HG02885 (cell line): Measurements from ENCODE around the gene TLCD5.

Experiments
- ATAC-seq: cut with Tn5 transposase; IDR thresholded peaks from one replicate; pipeline ENCODE4 v1.9.1; 2021; ENCODE audit warnings: mild to moderate bottlenecking; ENCODE audit not compliant: unreplicated experiment, poor library complexity

The TLCD5 gene

DNA sequence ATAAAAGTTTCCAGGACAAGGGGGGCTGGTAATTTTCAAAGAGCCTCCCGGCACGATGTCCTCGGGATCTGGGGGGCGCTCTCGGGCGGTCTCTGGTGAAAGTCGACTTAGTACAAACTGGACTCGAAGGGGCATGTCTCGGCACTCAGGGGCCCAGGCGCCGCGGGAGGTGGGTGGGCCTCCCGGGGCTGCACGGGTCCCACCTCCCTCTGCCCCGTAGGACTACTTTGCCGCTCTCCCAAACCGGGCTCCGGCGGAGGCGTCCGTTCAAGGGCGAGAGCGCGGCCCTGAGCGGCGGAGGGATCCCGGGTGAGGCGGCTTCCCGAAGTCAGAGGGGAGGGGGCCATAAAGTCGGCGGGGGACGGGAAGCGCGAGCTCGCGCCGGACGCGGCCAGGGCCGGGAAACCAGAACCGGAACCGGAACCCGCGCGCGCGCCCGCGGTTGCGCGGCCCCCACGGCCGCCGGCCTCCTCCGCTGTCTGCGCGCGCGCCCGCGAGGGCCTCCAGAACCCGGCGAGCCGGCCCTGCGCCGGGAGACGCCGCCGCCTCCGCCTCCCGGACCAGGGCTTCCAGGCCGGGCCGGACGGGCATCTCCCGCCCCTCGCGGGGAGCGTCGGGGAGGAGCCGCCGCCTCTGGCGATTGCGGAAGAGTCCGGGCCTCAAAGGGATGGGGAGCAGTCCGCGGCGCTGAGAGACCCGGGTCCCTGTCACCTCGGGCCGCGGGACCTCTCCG lies 11.0 kb downstream of the TLCD5 start, which contains the start of gene ARHGEF12:
TSS of gene ARHGEF12 (plus strand) at position 506 of the 733 bp plus-strand sequence. CDS start 831 bp downstream, outside the sequence.
- ATAC-seq: peak; percentile 71

DNA sequence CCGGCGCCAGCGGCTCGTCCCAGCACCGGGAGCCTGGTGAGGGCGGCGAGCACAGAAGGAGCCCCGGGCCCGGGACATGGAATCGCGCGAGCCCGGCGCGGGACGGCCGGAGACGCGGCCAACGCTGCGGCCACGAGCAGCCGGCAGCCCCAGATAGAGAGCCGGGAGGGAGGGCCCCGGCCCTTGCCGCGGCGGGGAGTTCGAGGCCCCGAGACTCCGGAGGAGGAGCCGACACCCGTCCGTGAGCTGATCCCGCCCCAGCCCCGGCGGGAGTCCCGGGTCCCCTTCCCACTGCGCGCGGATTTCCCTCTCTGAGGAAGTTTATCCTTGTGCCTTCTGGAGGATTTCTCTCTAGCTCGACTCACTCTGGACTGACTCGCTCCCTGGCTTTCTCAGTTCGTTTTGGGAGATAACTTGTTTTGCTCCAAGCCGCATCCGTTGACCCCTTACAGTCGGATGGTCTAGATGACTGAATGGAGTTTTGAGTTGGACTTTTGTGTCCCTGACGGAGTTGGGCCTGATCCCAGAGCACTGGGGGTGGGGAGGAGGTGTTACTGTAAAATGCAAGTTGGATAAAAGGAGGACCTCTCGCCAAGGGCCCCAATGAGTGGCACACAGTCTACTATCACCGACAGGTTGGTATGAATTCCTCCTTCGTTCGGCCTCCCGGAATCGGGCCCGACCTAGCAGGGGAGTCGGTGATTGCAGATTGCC lies 11.7 kb downstream of the TLCD5 start:
- peak; percentile 36 for ATAC-seq

DNA sequence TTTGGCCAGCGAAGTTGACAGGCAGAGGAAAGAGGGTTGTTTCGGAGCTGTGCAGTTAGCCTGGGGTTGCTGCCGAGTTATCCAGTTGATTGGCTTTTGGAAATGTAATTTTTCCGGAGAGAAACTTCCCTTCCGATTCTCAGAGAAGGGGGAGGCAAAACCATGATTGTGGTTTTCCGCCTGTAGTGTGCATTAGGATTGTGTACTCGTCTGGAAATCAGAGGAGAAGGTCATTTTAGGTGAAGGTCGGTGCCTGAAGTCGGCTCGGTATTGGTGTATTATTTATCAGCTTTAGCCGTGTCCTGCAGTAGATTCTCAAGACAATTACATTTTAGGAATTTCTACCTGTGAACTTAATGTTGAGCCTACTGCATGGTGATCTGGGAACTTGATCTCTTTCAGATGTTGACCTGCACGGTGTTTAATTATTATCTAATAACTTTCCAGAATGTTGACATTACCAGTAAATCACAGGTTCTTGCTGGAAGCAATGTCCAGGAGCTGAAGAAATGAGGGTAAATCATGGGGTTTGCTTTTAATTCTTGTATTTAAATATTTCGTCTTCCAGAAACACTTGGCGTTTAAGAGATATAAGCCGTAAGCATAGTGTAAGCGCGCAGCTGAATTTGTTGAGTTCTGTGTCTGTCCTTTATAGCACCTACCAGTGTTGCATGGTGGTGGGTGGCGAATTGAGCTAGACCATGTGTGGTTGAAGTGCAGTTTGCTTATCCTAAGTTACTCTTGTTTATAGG lies 12.4 kb downstream of the TLCD5 start:
- no peak for ATAC-seq

DNA sequence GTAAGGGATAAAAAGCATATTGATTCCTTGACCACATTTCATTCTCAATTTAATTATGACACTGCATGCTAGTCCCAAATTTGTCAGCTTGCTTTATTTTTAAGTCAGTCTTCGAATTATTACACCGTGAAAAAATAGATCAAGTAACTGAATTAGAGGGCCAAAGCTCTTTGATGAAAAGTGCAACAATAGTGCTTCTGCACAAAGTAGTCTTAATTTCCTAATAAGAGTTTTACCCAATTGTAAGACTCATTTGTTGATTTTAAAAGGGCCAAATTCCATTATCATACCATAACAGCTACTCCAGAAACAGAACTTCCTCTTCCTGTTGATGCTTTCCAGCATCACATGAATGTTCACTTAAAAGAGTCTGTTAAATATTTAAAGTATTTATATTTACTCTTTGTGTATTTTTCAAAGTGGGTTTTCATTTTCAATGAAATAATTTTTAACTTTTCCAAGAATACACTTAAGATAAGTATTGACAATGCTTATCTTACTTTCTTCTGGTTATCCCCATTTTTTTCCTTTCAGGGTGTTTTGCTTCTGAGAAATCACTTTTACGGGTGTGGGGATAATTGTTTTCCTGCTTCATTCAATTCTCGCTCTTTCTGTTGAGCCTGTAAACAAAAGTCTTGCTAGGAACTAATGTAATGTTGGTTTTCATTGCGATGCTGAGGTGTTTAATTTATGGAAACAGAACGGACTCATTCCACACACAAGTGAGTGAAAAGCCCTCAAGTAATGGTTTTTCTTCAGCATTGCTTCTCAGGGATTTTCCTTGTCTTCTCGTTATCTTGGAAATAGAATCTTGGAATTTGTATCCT lies 13.2 kb downstream of the TLCD5 start:
- ATAC-seq: no peak

DNA sequence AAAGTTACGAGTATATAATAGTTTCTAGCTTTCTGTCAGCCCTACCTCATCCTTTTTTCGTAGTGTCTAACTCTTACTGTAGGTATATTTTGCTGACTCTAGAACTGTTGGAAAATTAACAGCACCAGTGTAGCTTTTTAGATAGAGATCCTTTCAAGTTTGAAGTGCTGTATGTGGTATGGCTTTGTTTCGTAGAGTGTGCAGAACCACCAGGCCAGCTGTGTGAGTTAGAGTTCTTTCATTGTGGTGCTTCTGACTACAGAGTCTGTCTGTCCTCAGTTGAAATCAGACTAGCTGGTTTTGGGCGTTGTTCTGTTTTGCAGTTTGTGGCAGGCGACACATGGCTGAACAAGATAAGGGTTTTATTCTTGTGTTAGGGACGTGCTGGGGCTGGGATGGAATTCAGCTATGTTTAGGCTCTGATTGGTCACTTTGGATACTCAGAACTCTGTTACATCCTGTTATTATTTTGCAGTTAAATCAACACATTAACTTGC lies 14.3 kb downstream of the TLCD5 start:
- ATAC-seq: no peak

DNA sequence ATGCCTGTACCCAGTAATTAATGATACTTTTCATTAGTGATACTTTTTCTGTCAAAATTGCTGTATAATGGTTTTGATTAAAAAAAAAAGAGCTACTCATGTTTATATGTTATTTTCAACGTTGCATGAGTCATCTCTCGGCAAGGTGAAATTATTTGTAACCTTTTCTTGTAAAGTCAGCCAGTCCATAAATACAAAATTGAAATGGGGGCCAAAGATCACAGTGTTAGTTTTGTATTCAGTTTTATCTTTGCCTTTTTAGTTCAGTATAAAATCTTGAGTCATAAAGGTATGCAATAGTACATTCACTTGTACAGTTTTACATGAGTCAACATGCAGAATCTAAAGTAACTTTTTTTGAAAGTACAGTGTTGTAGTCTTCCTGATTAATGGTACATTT lies 15.4 kb downstream of the TLCD5 start:
- no peak for ATAC-seq

DNA sequence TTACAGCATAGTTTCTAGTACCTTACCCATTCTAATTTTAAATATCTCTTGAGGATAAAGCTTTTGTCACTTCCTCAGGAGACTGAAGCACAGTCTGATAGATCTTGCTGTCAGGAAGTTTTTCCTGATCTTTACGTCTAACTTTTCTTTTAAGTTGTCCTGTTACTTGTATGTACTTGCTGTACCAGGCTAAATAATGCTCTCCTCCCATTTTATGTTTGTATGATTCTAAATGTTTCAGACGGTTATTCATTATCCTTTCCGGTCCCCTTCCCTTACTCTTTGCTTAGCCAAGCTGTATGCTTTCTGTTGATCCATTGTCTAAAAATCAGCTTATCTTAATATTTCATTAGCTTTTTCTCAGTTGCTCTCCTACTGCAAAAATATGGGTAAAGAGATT lies 17.1 kb downstream of the TLCD5 start:
- no peak for ATAC-seq

DNA sequence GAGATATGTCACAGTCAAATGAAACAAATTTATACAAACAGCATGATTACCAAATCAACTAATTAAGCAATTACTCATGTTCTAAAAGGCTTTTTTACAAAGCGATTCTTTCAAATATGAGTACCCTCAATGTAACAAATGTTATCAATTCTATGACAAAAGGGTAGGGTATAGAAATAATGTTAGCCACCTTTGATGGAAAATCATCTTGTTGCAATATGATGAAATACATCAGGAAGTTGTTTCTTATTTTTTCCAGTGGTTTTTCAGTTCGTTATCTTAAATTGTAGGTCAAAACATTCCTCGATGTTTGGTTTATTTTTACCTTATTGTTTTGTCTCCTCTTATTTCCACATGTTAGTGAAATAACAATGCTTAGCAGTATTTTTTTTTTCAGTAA lies 17.6 kb downstream of the TLCD5 start:
- ATAC-seq: no peak

DNA sequence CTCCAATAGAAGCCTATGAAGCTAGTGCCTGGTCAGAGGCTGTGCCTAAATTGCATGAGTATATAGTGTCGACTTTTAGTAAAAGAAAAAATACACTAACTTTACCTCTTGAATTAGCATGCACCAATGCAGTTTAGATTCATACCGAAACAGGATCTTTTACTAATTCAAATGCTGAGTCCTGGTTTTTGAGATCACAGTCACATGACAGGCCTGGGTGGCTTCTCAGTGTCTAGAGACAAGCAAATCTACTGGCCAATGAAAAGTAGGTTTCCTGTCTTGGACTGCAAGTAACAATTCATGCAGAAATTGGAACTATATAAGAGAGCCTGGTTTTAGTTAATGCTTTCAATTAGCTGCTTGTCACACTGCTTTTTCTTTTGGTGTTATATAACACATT lies 18.3 kb downstream of the TLCD5 start:
- ATAC-seq: peak; percentile 73

DNA sequence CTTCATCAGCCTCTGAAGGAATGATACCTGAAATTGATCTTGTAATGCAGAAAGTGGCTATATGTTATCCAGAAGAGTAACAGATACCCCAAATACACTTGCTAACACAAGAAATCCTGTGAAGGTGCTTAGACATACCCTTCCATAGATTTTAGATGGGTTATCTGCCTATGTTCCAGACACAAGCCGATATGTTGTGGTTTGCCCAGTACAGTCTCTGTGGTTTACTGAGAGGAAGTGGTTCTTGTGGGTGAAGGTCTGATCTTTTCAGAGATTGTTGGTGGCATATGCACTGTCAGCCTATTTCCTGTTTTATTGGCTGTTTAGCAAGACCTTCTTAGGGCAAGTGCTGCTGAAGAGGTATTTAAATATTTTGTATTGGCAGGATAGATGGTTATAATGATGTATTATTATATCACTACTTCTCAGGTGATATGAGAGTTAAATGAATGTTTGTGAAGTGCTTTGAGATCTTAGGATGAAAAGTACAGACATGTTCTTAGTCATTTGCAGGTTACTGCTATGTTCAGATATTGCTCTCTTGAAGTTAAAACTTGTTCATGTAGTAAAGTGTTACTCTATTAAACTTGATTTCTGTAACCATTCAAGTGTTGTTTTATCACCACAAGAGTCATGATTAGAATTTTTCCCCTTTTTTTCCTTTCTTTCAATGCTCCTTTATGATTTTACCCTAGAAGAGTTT lies 19.4 kb downstream of the TLCD5 start:
- ATAC-seq: peak; percentile 83

DNA sequence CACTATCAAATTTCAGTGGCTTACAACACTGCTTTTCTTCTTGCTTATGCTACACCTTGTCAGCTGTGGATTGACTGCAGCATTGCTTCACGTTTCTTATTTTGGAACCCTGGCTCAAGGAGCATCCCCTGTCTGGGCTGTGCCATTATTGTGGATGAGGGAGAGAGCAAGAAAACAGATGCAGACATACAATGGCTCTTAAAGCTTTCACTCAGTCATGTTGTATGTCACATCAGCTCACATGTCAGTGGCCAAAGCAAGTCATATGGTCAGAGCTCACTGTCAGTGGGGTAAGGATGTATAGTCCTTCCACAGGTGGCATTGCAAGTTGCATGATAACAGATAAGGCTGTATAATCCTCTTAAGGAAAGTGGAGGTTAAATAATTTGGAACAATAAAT lies 21.1 kb downstream of the TLCD5 start:
- no peak for ATAC-seq

DNA sequence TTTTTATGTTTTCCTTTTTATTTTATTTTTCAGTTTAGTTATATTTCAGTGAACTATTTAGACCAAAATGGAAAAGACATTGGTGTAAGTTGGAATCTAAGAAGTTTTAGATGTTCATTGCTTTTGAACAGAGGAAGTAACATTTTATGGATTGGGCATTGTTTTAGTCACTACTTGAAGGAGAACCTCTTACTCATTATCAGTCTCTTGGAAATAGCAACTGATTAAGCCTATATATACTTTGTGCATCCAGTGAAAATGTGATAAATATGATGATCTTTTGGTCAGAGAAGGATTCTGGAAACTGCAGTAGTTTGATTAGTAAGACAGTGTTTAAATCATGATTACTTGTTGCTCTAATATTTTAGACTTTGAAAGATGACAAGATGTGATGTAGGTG lies 25.5 kb downstream of the TLCD5 start:
- no peak for ATAC-seq

DNA sequence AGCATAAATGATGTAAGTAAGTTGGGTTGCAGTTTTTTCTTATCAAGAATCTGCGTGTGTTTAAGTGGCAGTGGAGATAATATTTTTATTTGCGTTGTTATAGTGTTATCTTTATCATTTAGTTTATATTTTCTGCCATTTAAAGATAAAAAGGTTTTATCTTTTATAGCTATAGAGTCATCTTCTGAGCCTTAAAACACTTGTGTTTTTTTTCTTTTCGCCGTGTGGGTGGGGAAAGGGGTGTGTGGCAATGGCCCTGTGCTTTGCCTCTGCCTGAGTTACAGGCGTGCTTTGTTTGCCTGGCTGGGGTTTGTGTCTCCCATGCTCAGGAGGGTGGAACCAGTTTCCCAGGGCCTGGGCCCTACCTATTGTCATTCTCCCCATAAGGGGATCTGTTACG lies 27.3 kb downstream of the TLCD5 start:
- ATAC-seq: no peak

DNA sequence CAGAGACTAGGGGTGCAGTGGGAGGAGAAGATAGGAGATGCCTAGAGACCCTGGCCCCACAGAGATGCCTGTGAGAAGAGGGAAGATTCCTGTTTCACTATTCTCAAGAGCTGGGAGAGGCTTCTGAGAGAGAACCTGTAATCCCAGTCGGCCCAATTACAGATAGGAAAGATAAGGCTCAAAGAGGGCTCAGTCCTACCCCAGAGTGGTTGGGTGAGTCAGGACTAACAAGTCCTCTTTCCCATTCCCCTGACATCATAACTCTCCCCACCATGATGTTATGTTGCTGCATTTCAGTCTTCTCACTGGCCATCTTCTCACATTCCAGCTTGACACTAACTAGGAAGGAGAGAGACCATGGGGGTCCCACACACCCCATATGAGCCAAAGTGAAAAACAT lies 29.0 kb downstream of the TLCD5 start:
- no peak for ATAC-seq

DNA sequence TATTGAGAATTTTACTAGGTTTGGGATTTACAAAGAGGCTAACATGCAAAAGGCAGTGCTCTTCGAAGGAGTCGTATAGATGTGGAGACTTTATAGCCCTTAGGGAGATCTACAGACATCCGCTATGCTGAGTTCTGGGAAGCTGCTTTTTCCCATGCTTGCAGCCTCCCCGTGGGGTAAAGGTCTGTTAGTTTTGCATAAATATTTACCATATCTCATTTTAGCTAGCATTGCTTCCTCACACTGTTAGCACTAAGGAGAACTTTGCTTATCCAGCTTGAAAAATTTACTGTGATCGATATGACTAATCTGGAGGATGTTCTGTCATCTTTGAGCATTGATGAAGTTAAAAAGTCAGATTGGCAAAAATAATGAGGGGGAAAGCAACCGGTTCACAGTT lies 29.7 kb downstream of the TLCD5 start:
- no peak for ATAC-seq

DNA sequence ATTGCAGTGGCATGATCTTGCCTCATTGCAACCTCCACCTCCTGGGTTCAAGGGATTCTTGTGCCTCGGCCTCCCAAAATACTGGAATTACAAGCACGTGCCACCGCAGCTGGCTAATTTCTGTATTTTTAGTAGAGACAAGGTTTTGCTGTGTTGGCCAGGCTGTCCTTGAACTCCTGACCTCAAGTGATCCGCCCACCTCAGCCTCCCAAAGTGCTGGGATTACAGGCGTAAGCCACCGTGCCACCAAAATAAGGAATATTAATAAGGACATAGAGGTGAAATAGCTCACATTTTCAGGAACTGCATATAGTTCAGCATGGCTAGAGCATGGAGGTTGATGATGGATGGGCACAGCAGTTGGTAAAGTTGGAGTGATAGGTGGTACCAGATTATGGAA lies 32.5 kb downstream of the TLCD5 start:
- ATAC-seq: no peak

DNA sequence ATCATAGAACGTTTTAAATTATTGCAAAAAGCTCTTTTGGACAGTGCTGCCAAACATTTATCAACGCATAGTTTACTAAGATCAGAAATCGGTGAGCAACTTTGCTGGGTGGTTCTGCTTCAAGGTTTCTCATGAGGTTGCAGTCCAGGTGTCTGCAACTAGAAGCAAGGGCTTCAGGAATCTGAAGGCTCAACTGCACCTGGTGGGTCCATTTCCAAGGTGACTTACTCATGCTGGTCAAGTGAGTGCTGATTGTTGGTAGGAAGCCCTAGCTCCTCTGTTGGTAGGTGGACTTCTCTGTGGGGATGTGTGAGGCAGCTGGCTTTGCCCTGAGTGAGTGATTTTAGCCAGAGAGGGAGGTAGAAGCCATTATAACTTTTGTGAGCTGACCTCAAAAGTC lies 33.6 kb downstream of the TLCD5 start:
- ATAC-seq: no peak

DNA sequence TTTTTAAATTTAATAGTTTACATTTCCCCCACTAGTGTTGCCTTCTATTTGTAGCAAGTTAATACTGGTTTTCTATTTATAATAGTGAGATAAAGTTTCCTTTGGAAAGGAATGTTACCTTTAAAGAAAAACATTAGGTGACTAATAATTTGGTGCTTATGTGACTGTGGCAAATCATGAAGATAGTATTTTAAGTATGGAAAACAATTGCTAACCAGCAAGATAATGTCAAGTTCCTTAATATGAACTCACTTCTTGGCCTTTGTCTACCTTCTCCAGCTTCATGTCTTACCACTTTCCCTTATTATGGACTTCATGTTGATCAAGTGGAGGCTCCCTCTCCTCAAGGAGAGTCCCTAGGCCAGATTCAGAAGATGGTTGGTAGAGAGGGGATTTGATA lies 38.3 kb downstream of the TLCD5 start:
- ATAC-seq: no peak

DNA sequence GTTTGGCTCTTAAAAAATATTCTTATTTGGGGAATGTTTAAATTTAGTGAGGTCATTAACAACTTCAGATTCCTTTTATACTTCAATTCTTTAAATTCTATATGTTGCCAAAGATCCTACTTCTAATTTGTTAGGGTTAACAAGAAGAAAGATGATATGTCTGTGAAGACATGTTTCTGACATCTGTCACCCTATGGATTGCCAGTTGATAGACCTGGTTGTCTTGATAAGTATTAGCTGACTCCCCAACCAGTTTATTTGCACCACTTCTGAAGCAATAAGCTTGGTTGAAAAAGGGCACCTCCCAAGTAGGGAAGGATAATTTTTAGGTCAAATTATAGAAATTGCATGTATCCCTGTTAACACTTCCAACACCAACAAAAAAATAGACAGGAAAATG lies 40.4 kb downstream of the TLCD5 start:
- ATAC-seq: no peak

DNA sequence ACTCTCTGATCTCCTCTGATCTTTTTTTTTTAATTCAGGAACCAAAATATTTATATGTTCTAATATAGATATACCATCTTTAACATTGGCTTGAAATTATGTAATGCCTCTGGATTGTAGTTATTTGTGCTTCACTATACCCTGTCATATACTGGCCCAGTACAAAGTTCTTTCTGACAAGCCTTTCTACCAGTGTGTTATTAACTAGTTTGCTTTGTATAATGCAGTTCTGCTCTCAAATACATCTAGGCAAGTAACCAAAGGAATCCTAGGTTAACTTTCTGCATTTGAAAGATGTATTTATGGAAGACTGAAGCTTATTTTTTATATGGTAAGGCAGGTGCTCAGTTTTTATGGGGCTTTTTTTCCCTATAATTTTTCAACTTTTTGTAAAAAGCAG lies 47.2 kb downstream of the TLCD5 start:
- no peak for ATAC-seq
